ENCODE data around the gene SLC4A11.
A peak's percentile ranks its signal among the peaks of the same experiment; 100 is the strongest.
"Not testable (repeated sequence)": the region's sequence is repeated elsewhere in the genome, so short reads cannot be mapped to it uniquely, and the experiment has no call there.

Gene SLC4A11

GRCh38 chr20:3227506-3227905 is 11.5 kb downstream of the SLC4A11 start:
- DNase-seq, result no peak

GRCh38 chr20:3226864-3227263 is 12.1 kb downstream of the SLC4A11 start:
- no peak for DNase-seq

- DNase-seq, result no peak
Measured at GRCh38 chr20:3226093-3226492, 12.9 kb downstream of the SLC4A11 start.

GRCh38 chr20:3224681-3225421 is 14.1 kb downstream of the SLC4A11 start:
- DNase-seq, result no peak

GRCh38 chr20:3223994-3224680 is 14.9 kb downstream of the SLC4A11 start:
- DNase-seq, result no peak

- no peak for DNase-seq
Measured at GRCh38 chr20:3223651-3223993, 15.4 kb downstream of the SLC4A11 start.

- DNase-seq, result no peak
Measured at GRCh38 chr20:3222635-3223600, 16.1 kb downstream of the SLC4A11 start.

- DNase-seq, result no peak
Measured at GRCh38 chr20:3221398-3222226, 17.4 kb downstream of the SLC4A11 start.

- DNase-seq, result no peak
Measured at GRCh38 chr20:3218307-3218988, 20.5 kb downstream of the SLC4A11 start.

GRCh38 chr20:3215359-3215917 is 23.6 kb downstream of the SLC4A11 start:
- DNase-seq, result not testable (repeated sequence)

- DNase-seq, result no peak
Measured at GRCh38 chr20:3213226-3213625, 25.8 kb downstream of the SLC4A11 start.

GRCh38 chr20:3210346-3210745 is 28.6 kb downstream of the SLC4A11 start:
- DNase-seq, result no peak

GRCh38 chr20:3209946-3210317 is 29.1 kb downstream of the SLC4A11 start:
- DNase-seq, result no peak

- no peak for DNase-seq
Measured at GRCh38 chr20:3209257-3209945, 29.6 kb downstream of the SLC4A11 start, which contains the start of gene ITPA. Gene ITPA, plus strand, starts transcription at chr20:3209498. Its CDS starts 54 bp downstream, at chr20:3209552.

- no peak for DNase-seq
Measured at GRCh38 chr20:3208786-3209256, 30.2 kb downstream of the SLC4A11 start.

- peak; percentile 84 for DNase-seq
Measured at GRCh38 chr20:3204124-3204794, 34.7 kb downstream of the SLC4A11 start, which contains the start of gene DDRGK1. Gene DDRGK1, minus strand, starts transcription at chr20:3204682. Its CDS starts 55 bp downstream, at chr20:3204627.

- DNase-seq, result no peak
Measured at GRCh38 chr20:3203315-3204123, 35.5 kb downstream of the SLC4A11 start.

- no peak for DNase-seq
Measured at GRCh38 chr20:3202965-3203314, 36.0 kb downstream of the SLC4A11 start.

Data from T1000 (cell line).